ENCODE results near the gene TMEM63B.
"Not testable (repeated sequence)": the region's sequence is repeated elsewhere in the genome, so short reads cannot be mapped to it uniquely, and the experiment has no call there.

The TMEM63B gene

GRCh38 chr6:44196351-44196750 lies 69.0 kb downstream of the TMEM63B start:
- DNase-seq, result not testable (repeated sequence)

GRCh38 chr6:44198684-44199083 lies 71.3 kb downstream of the TMEM63B start:
- no peak for DNase-seq

- DNase-seq, result no peak
These were observed 72.5 kb downstream of the TMEM63B start for GRCh38 chr6:44199883-44200282.

- DNase-seq, result no peak
These were observed 73.8 kb downstream of the TMEM63B start for GRCh38 chr6:44201200-44201599.

- no peak for DNase-seq
These were observed 74.4 kb downstream of the TMEM63B start for GRCh38 chr6:44201638-44202303.

- no peak for DNase-seq
These were observed 75.1 kb downstream of the TMEM63B start for GRCh38 chr6:44202332-44202971.

- DNase-seq, result no peak
These were observed 75.8 kb downstream of the TMEM63B start for GRCh38 chr6:44202972-44203750.

- DNase-seq, result no peak
These were observed 76.6 kb downstream of the TMEM63B start for GRCh38 chr6:44203955-44204354.

Measured in DMS53 (cell line).